NCI-H187 (cell line): ENCODE results near the gene FOXS1.

Experiments
- DNase-seq, 2 experiments: peaks; one replicate each; lab custom pipeline; 2025; lab: John Stamatoyannopoulos, UW

The FOXS1 gene

GRCh38 chr20:31845300-31845863 is at the start of gene FOXS1:
Gene FOXS1 (minus strand): TSS chr20:31845604. CDS start chr20:31845542, 62 bp downstream.
- no peak for DNase-seq

GRCh38 chr20:31890646-31891045 is 45.2 kb upstream of the FOXS1 start:
- DNase-seq, result no peak

GRCh38 chr20:31883829-31884228 is 38.4 kb upstream of the FOXS1 start:
- DNase-seq, result no peak

GRCh38 chr20:31881945-31882344 is 36.5 kb upstream of the FOXS1 start:
- DNase-seq, result no peak

GRCh38 chr20:31879143-31879987 is 34.0 kb upstream of the FOXS1 start:
- DNase-seq, result peak; percentile 90

- DNase-seq, result no peak
These were observed 32.3 kb upstream of the FOXS1 start for GRCh38 chr20:31877684-31878083.

GRCh38 chr20:31875671-31876070 is 30.3 kb upstream of the FOXS1 start:
- DNase-seq, result no peak

- DNase-seq, result no peak
These were observed 27.0 kb upstream of the FOXS1 start for GRCh38 chr20:31872406-31872805.

- DNase-seq, result no peak
These were observed 26.2 kb upstream of the FOXS1 start for GRCh38 chr20:31871618-31871954.

- DNase-seq, result no peak
These were observed 25.6 kb upstream of the FOXS1 start for GRCh38 chr20:31870726-31871617.

- no peak for DNase-seq
These were observed 24.7 kb upstream of the FOXS1 start, which contains the start of the genes DUSP15 and TTLL9 for GRCh38 chr20:31869942-31870725. Gene DUSP15 (minus strand): TSS chr20:31870527. CDS start chr20:31870337, 190 bp downstream. Gene TTLL9 (plus strand): TSS chr20:31870634. CDS start chr20:31871127, 493 bp downstream.

- DNase-seq, result no peak
These were observed 24.2 kb upstream of the FOXS1 start for GRCh38 chr20:31869673-31869941.

- DNase-seq, result no peak
These were observed 23.7 kb upstream of the FOXS1 start for GRCh38 chr20:31868853-31869672.

- DNase-seq, result no peak
These were observed 20.8 kb upstream of the FOXS1 start for GRCh38 chr20:31866221-31866620.

- DNase-seq, result no peak
These were observed 19.4 kb upstream of the FOXS1 start for GRCh38 chr20:31864521-31865400.

- no peak for DNase-seq
These were observed 18.1 kb upstream of the FOXS1 start for GRCh38 chr20:31863296-31864085.

GRCh38 chr20:31862506-31862905 is 17.1 kb upstream of the FOXS1 start:
- no peak for DNase-seq

- no peak for DNase-seq
These were observed 16.7 kb upstream of the FOXS1 start for GRCh38 chr20:31862157-31862470.

GRCh38 chr20:31861385-31862156 is 16.2 kb upstream of the FOXS1 start:
- DNase-seq, result peak; percentile 60 to 74
